GM20431 (cell line): ENCODE results near the gene CH25H.

Experiments
- in situ Hi-C: fragments of 300-500 bp; cut with MseI, MboI; formaldehyde crosslinking; loops from one replicate; pipeline ENCODE4 v1.15.0; 2020; ENCODE audit warnings: low sequenced_read_pairs; ENCODE audit not compliant: unreplicated experiment

The CH25H gene

DNA sequence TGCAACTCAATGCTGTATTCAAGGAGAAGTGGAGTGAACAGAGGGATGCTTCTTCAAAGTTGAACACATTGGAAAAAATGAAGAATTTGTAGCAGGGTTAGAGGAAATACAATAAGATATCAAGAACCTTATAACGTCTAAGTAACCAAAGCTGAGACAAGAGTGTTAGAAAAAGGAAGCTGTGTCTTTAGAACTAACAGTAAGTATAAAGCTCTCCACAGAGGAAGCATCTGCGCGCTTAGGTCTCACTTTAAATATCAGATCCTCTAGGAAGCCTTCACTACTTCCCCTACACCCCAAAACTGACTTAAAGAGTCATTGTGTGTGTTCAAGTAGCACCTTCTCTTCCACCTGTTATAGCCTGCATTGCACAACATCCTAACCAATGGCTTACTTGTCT, 43.0 kb downstream of the CH25H start:
- in situ Hi-C loops: no loop called here

DNA sequence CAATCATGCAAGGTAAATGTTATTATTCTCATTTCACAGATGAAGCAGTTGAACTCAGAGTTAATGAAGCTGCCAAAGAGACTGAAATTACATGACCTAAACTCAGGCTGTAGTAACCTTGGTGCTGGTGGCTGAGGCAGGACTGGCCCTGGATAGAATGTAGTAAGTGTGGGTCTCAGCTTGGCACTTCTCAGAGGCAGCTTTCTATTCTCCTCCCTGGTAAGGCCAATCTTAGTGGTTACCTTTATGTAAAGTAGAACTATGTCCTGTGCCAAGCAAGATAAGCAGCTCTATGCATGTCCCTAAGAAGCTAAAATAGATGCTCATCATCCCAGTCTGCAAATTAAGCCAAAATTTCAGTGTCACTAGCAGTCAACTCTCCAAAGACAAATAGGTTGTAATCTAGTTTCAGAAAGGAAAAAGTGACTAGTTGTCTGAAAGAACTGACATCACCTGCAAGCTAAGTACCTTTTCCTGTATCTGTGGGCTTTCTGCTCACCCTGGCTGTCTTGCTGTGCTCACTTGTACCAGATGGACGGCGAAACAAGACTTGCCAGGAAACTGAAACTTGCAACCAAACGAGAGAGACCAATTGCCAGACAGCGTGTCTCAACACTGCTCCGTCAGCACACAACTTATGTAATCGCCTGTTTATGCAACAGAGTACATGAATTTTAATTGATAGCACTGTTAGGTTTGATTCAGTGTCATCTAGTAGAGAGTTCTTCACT, 43.7 kb downstream of the CH25H start:
- in situ Hi-C loops: no loop called here

DNA sequence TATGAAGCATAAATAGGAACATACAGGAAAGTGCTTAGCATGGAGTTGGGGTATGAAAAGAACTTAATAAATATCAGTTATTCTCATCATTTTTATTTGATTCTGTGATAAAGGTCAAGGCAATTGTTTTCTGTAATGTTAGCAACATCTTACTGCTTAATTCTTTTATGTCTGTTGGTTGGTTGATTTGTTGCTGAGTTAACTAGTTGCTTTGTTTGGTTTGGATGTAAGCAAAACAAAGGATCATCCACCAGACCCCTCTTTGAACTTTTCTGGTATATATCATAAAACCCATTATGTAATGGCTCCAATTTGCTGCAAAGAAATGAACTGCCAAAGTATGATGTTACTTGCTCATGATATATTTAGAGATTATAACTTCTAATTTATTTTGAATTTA, 44.5 kb downstream of the CH25H start:
- in situ Hi-C loops: no loop called here

- in situ Hi-C loops: no loop called here
These were observed 46.8 kb downstream of the CH25H start for GRCh38 chr10:89160339-89160738.

DNA sequence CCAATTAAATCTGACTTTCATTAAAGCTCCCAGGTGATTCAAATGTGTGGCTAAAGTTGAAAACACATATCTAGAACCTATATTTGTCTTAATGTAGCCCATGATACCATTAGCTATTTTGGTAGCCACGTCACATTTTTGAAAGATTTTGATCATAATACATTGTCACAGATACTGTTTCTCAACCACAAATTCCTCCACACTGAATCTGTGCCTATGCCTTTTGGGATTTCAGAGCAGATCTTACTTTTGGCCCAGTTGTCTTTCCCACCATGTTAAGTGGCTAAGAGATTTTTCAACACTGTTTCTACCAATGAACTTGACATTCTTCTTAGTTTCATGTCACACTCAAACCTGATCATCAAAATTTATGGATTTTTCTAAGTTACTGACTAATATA, 47.4 kb downstream of the CH25H start:
- in situ Hi-C loops: no loop called here

DNA sequence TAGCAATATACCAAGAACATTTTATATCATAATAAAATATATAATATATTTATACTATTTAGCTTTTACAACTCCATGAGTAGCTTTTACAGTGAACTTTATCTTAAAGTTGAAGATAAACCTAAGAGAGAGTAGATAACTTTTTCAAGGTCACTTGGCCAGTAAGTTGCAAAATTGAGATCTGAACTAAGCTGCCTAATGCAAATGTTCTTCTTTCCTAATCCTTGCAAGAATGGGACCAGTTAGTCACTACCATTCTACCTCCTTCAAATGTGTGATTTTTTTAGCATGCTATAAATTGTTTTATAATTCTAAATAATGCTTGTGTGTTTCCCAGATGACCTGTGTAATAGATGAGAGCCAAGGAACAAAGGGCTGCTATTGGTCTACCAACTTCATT, 47.8 kb downstream of the CH25H start:
- in situ Hi-C loops: no loop called here

- in situ Hi-C loops: no loop called here
These were observed 48.7 kb downstream of the CH25H start for GRCh38 chr10:89158446-89158845.

DNA sequence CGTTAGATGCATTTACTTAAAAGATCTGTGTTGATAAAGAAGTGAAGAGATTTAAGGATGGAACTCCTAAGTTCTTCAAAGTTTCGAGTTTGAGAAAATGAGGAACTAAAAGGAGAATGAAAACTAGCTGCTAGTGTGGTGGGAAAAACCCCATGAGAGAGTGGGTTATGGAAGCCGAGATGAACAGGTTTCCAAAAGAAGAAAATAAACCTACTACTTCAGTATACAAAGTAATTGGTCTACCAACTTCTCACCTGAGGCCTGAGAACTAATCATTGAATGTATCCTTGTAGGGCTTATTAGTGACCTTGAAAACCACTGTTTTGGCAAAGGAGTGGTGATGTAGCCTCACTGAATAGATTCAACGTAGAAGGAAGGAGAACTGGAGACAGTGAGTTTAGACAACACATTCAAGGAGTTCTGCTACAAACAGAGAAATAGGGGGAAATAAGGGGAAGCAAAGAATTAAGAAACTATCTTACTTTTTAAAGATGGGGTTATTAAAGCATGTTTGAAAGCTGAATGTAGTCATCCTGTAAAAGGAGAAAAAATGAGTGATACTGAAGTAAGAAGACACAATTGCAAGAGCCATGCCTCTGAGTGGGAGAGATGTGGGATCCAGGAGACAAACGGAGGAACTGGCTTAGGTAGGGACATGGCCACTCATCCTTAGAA, 50.8 kb downstream of the CH25H start:
- in situ Hi-C loops: no loop called here
